H9 (cell line): ENCODE results near the gene PLXNB2. TPM values are rescaled to one million over a fixed set of nuclear protein-coding genes. Genes with fewer than 3 reads are reported as not detected.

Experiments used
- DNase-seq: peaks from one replicate; pipeline ENCODE4 v3.0.0-alpha.2; 2017
- H2AFZ ChIP-seq: one replicate; pipeline ENCODE4 v1.6.1; 2013; ENCODE audit warnings: mild to moderate bottlenecking, low read length, control low read depth, moderate library complexity
- H2AK5ac ChIP-seq: 2 replicates; pipeline ENCODE4 v1.6.1; 2013; ENCODE audit warnings: low read length, control low read depth, mixed read lengths; ENCODE audit not compliant: insufficient read length
- H2BK120ac ChIP-seq: one replicate; pipeline ENCODE4 v1.6.1; 2013; ENCODE audit warnings: low read depth, mild to moderate bottlenecking, low read length, control low read depth, inconsistent platforms; ENCODE audit not compliant: poor library complexity, severe bottlenecking
- H2BK12ac ChIP-seq: 2 replicates; pipeline ENCODE4 v1.6.1; 2013; ENCODE audit warnings: low read length, control low read depth, mixed read lengths, low read depth; ENCODE audit not compliant: insufficient read length
- H2BK15ac ChIP-seq: 2 replicates; pipeline ENCODE4 v1.6.1; 2013; ENCODE audit warnings: low read depth, low read length, control low read depth
- H2BK20ac ChIP-seq: one replicate; pipeline ENCODE4 v1.6.1; 2013; ENCODE audit warnings: low read depth, mild to moderate bottlenecking, low read length, control low read depth, inconsistent platforms; ENCODE audit not compliant: poor library complexity, severe bottlenecking
- H2BK5ac ChIP-seq: 2 replicates; pipeline ENCODE4 v1.6.1; 2013; ENCODE audit warnings: low read length, control low read depth, mixed read lengths; ENCODE audit not compliant: insufficient read length
- H3K14ac ChIP-seq: 2 replicates; pipeline ENCODE4 v1.6.1; 2013; ENCODE audit warnings: low read length, control low read depth; ENCODE audit not compliant: insufficient read depth
- H3K18ac ChIP-seq: 2 replicates; pipeline ENCODE4 v1.6.1; 2013; ENCODE audit warnings: low read depth, mild to moderate bottlenecking, mixed read lengths, low read length, control low read depth; ENCODE audit not compliant: insufficient read length
- H3K23ac ChIP-seq: 2 replicates; pipeline ENCODE4 v1.6.1; 2013; ENCODE audit warnings: low read length, control low read depth, mixed read lengths, low read depth; ENCODE audit not compliant: insufficient read length
- H3K23me2 ChIP-seq: 2 replicates; pipeline ENCODE4 v1.6.1; 2013; ENCODE audit warnings: low read depth, mild to moderate bottlenecking, mixed read lengths, low read length, control low read depth; ENCODE audit not compliant: insufficient read length, poor library complexity, severe bottlenecking
- H3K27ac ChIP-seq: 2 replicates; pipeline ENCODE4 v1.5.1; 2013; ENCODE audit warnings: low read length, control low read depth, mixed read lengths, low read depth; ENCODE audit not compliant: insufficient read length
- H3K27me3 ChIP-seq: 2 replicates; pipeline ENCODE4 v1.6.1; 2013; ENCODE audit warnings: low read length, control low read depth, inconsistent platforms; ENCODE audit not compliant: insufficient read depth
- H3K4ac ChIP-seq: 2 replicates; pipeline ENCODE4 v1.6.1; 2013; ENCODE audit warnings: low read depth, mild to moderate bottlenecking, control low read depth, inconsistent platforms, low read length, moderate library complexity
- H3K4me1 ChIP-seq: 2 replicates; pipeline ENCODE4 v1.6.1; 2013; ENCODE audit warnings: low read length, control low read depth, inconsistent platforms; ENCODE audit not compliant: insufficient read depth
- H3K4me2 ChIP-seq: 2 replicates; pipeline ENCODE4 v1.6.1; 2013; ENCODE audit warnings: low read length, control low read depth, mixed read lengths; ENCODE audit not compliant: insufficient read length, insufficient read depth
- H3K56ac ChIP-seq: 2 replicates; pipeline ENCODE4 v1.6.1; 2013; ENCODE audit warnings: low read depth, mild to moderate bottlenecking, mixed read lengths, low read length, control low read depth; ENCODE audit not compliant: insufficient read length
- H3K79me1 ChIP-seq: 2 replicates; pipeline ENCODE4 v1.6.1; 2013; ENCODE audit warnings: low read depth, mild to moderate bottlenecking, moderate library complexity, low read length, control low read depth, inconsistent platforms; ENCODE audit not compliant: insufficient read depth, poor library complexity, severe bottlenecking
- H3K79me2 ChIP-seq: 2 replicates; pipeline ENCODE4 v1.6.1; 2013; ENCODE audit warnings: low read length, control low read depth, inconsistent platforms; ENCODE audit not compliant: insufficient read depth
- H3K9ac ChIP-seq: 2 replicates; pipeline ENCODE4 v1.6.1; 2013; ENCODE audit warnings: low read length, control low read depth, mixed read lengths; ENCODE audit not compliant: insufficient read length; ENCODE audit errors: extremely low read depth
- H3K9me3 ChIP-seq: one replicate; pipeline ENCODE4 v1.6.1; 2013; ENCODE audit warnings: low read depth, low read length, inconsistent platforms; ENCODE audit not compliant: control insufficient read depth
- H3T11ph ChIP-seq: one replicate; pipeline ENCODE4 v1.6.1; 2013; ENCODE audit warnings: mild to moderate bottlenecking, low read length, control low read depth, inconsistent platforms
- H4K20me1 ChIP-seq: one replicate; pipeline ENCODE4 v1.6.1; 2013; ENCODE audit not compliant: control insufficient read depth, insufficient read length, insufficient read depth
- H4K5ac ChIP-seq: 2 replicates; pipeline ENCODE4 v1.6.1; 2013; ENCODE audit warnings: low read depth, mild to moderate bottlenecking, mixed read lengths, low read length, control low read depth; ENCODE audit not compliant: insufficient read length
- H4K8ac ChIP-seq: replicated peaks from 2 replicates; pipeline ENCODE4 v1.6.1; 2013; ENCODE audit warnings: low read length, control low read depth, mixed read lengths, low read depth; ENCODE audit not compliant: insufficient read length
- H4K91ac ChIP-seq: 2 replicates; pipeline ENCODE4 v1.6.1; 2013; ENCODE audit warnings: low read depth, mild to moderate bottlenecking, moderate library complexity, mixed read lengths, low read length, control low read depth; ENCODE audit not compliant: insufficient read length
- H3K27ac Mint-ChIP-seq, 3 experiments: 2 replicates in 2 of 3; 3 replicates in 1 of 3; pipeline ENCODE4 v1.8.0; 2020 to 2021; ENCODE audit warnings: mixed read lengths in 3 of 3, mild to moderate bottlenecking in 1 of 3, moderate library complexity in 1 of 3
- H3K27me3 Mint-ChIP-seq: 2 replicates; pipeline ENCODE4 v1.8.0; 2021; ENCODE audit warnings: low read depth, mild to moderate bottlenecking, moderate library complexity, mixed read lengths
- H3K36me3 Mint-ChIP-seq, 3 experiments: 2 replicates in 2 of 3; 3 replicates in 1 of 3; pipeline ENCODE4 v1.8.0; 2020 to 2021; ENCODE audit warnings: low read depth in 3 of 3, mixed read lengths in 3 of 3; ENCODE audit not compliant: insufficient read depth in 1 of 3
- H3K4me1 Mint-ChIP-seq, 2 experiments: 2 replicates each; pipeline ENCODE4 v1.8.0; 2020; ENCODE audit warnings: mixed read lengths in 2 of 2
- H3K4me3 Mint-ChIP-seq, 2 experiments: 2 replicates in 1 of 2; 3 replicates in 1 of 2; pipeline ENCODE4 v1.8.0; 2020 to 2021; ENCODE audit warnings: mild to moderate bottlenecking in 2 of 2, mixed read lengths in 2 of 2, moderate library complexity in 1 of 2
- H3K9me3 Mint-ChIP-seq, 2 experiments: 2 replicates in 1 of 2; 3 replicates in 1 of 2; pipeline ENCODE4 v1.8.0; 2020; ENCODE audit warnings: mild to moderate bottlenecking in 2 of 2, mixed read lengths in 2 of 2, moderate library complexity in 1 of 2
- CTCF ChIP-seq: fragments of 200-600 bp; sonication (generic); conservative IDR thresholded peaks from 3 replicates; pipeline ENCODE4 v1.8.0; 2021; ENCODE audit warnings: antibody characterized with exemption, mild to moderate bottlenecking
- WGBS: extraction: QIAGEN DNeasy Blood & Tissue Kit; methylation state at CpG from one replicate; pipeline ENCODE4 v1.1.7; 2013; ENCODE audit warnings: missing lambda C conversion rate, low lambda C conversion rate, mixed read lengths; ENCODE audit not compliant: insufficient read length; ENCODE audit errors: extremely low coverage; 5-methylcytosine and 5-hydroxymethylcytosine counted together
- total RNA-seq: library from RNA; stranded (reverse); gene quantifications from 2 replicates; pipeline ENCODE4 v1.2.1, GENCODE V29; 2021

PLXNB2 gene
- total RNA-seq, 1 experiment from 2014 or later: 87.6 TPM

- Histone ChIP-seq H3K79me2 (no peaks in the 10 kb centered on the region), H4K8ac (no peak overlapping the region), H2BK12ac (no peak overlapping the region), H2AFZ (no peak overlapping the region), H2AK5ac (no peak overlapping the region), H3K79me1 (no peaks in the 10 kb centered on the region), H3K18ac (no peak overlapping the region), H2BK120ac (no peak overlapping the region), H3K9me3 (no peaks in the 10 kb centered on the region), H3T11ph (no peak overlapping the region), H3K4me2 (no peak overlapping the region), H3K23ac (no peak overlapping the region), H3K4ac (no peak overlapping the region), H3K9ac (no peak overlapping the region), H3K4me1 (no peaks in the 10 kb centered on the region), H2BK20ac (no peak overlapping the region), H2BK15ac (no peak overlapping the region), H3K27me3 (no peaks in the 10 kb centered on the region; the same call in 1 of the 2 replicates), H3K23me2 (peaks cover 5% of the 10 kb centered on the region), H3K27ac (no peak overlapping the region), H4K5ac (no peak overlapping the region), H2BK5ac (no peak overlapping the region), H3K14ac (no peak overlapping the region), H4K20me1 (no peaks in the 10 kb centered on the region), H4K91ac (no peak overlapping the region), H3K56ac (no peak overlapping the region)
- H3K9me3 Mint-ChIP-seq: peaks cover 8 to 13% of the 10 kb centered on the region in 2 experiments
- TF ChIP-seq CTCF: no peak
- no CpG with 5 or more reads among the region's 43 CpGs for WGBS
- H3K4me1 Mint-ChIP-seq: peaks cover 2 to 8% of the 10 kb centered on the region in 2 experiments; a peak in 1 of 4 replicates
- H3K27ac Mint-ChIP-seq: no peak overlapping the region
- peaks cover 33 to 54% (median 50%) of the 10 kb centered on the region in 3 experiments for H3K36me3 Mint-ChIP-seq
- DNase-seq: no peak
- no peak overlapping the region for H3K4me3 Mint-ChIP-seq
- H3K27me3 Mint-ChIP-seq: peaks cover 17% of the 10 kb centered on the region
Observed at GRCh38 chr22:50275181-50276055, 32.0 kb downstream of the PLXNB2 start.
